ENCODE results near the gene MN1.

GRCh38 chr22:27726686-27727449 is 74.7 kb downstream of the MN1 start:
- TF ChIP-seq ZNF274 (IDR thresholded peaks at IDR 0.05; ENCODE audit: low read depth, low read length) (no peak), SUZ12 (IDR thresholded peaks at IDR 0.05; ENCODE audit: extremely low read depth, insufficient read depth, insufficient read length) (no peak)
